ENCODE data around the gene GIMAP6. TPM values are rescaled to one million over a fixed set of nuclear protein-coding genes. Genes with fewer than 3 reads are reported as not detected.
"Not testable (repeated sequence)": the region's sequence is repeated elsewhere in the genome, so short reads cannot be mapped to it uniquely, and the experiment has no call there.

Gene GIMAP6
- total RNA-seq = 10 to 100 TPM in 2 of 3 donors, 1 to 10 TPM in 1; 7.5 to 14.9 (median 13.2) TPM
- long read RNA-seq, donor 1, transcript GIMAP6-202 (3 exons, 876 nt) = minor isoform, 6 of 29 reads
- long read RNA-seq, donor 1, transcript GIMAP6-201 (3 exons, 3,440 nt) = major isoform, 12 of 29 reads
- long read RNA-seq, donor 1, partial matches to known transcripts = 0 of 29 reads
- long read RNA-seq, donor 1, other reads (novel, unspliced or antisense) = 11 of 29 reads
- long read RNA-seq, donor 2, partial matches to known transcripts = 0 of 7 reads
- long read RNA-seq, donor 2, other reads (novel, unspliced or antisense) = 2 of 7 reads

- intact Hi-C loops (cut with DNase I, micrococcal nuclease) = no loop called here
- H3K4me1 ChIP-seq (ENCODE audit: low read depth) = peaks cover 10% of the 10 kb centered on the region
- peak in 1 of 3 donors; percentile 23 for DNase-seq
Measured at GRCh38 chr7:150631866-150632864, at the start of gene GIMAP6. Gene GIMAP6, minus strand, starts transcription at chr7:150632385. Its CDS starts 2,243 bp downstream, at chr7:150630142.

GRCh38 chr7:150680364-150680763 is 48.2 kb upstream of the GIMAP6 start:
- DNase-seq; H3K36me3 ChIP-seq (ENCODE audit: low read depth); H3K4me1 ChIP-seq (ENCODE audit: low read depth); ATAC-seq; intact Hi-C loops (cut with DNase I, micrococcal nuclease); H3K4me3 ChIP-seq; H3K9me3 ChIP-seq: not testable (repeated sequence)

More at GRCh38 chr7:150631866-150632864, at the start of gene GIMAP6:
- TF ChIP-seq CTCF (IDR thresholded peaks at IDR 0.05) = no peak
- Histone ChIP-seq H3K36me3 (ENCODE audit: low read depth) (no peaks in the 10 kb centered on the region), H3K4me3 (no peak within 1 kb of the TSS), H3K9me3 (no peaks in the 10 kb centered on the region)
- peak; percentile 72 for ATAC-seq

GRCh38 chr7:150678601-150679000 is 46.4 kb upstream of the GIMAP6 start:
- H3K4me3 ChIP-seq; H3K9me3 ChIP-seq; H3K36me3 ChIP-seq (ENCODE audit: low read depth); H3K4me1 ChIP-seq (ENCODE audit: low read depth); intact Hi-C loops (cut with DNase I, micrococcal nuclease); ATAC-seq: not testable (repeated sequence)
- DNase-seq = peak in 1 of 3 donors; percentile 46

- H3K4me1 ChIP-seq (ENCODE audit: low read depth); H3K36me3 ChIP-seq (ENCODE audit: low read depth); H3K4me3 ChIP-seq; H3K9me3 ChIP-seq; intact Hi-C loops (cut with DNase I, micrococcal nuclease); DNase-seq: not testable (repeated sequence)
- peak; percentile 56 for ATAC-seq
Measured at GRCh38 chr7:150676854-150677253, 44.7 kb upstream of the GIMAP6 start.

- H3K4me3 ChIP-seq; DNase-seq; H3K9me3 ChIP-seq; ATAC-seq; H3K36me3 ChIP-seq (ENCODE audit: low read depth); intact Hi-C loops (cut with DNase I, micrococcal nuclease); H3K4me1 ChIP-seq (ENCODE audit: low read depth): not testable (repeated sequence)
Measured at GRCh38 chr7:150676276-150676675, 44.1 kb upstream of the GIMAP6 start.

GRCh38 chr7:150675714-150676113 is 43.5 kb upstream of the GIMAP6 start:
- no peaks in the 10 kb centered on the region for H3K4me1 ChIP-seq (ENCODE audit: low read depth)
- no peak for TF ChIP-seq CTCF (IDR thresholded peaks at IDR 0.05)
- no peaks in the 10 kb centered on the region for H3K36me3 ChIP-seq (ENCODE audit: low read depth)
- DNase-seq (no peak), ATAC-seq (no peak)
- H3K9me3 ChIP-seq = no peaks in the 10 kb centered on the region
- intact Hi-C loops (cut with DNase I, micrococcal nuclease) = no loop called here
- no peak overlapping the region for H3K4me3 ChIP-seq

- H3K9me3 ChIP-seq; H3K36me3 ChIP-seq (ENCODE audit: low read depth); H3K4me3 ChIP-seq; intact Hi-C loops (cut with DNase I, micrococcal nuclease); H3K4me1 ChIP-seq (ENCODE audit: low read depth); ATAC-seq; DNase-seq: not testable (repeated sequence)
Measured at GRCh38 chr7:150671798-150672585, 39.8 kb upstream of the GIMAP6 start.

Data from mucosa of descending colon (tissue), 3 donors.